SK-N-SH treated with all-trans-retinoic acid at 6 μM for 48 hours (cell line): ENCODE measurements around the gene COX19.

Experiments
- ATAC-seq: fragments of 200-7000 bp; cut with Tn5 transposase; 3 replicates; pipeline ENCODE4 v1.9.1; 2020; ENCODE audit warnings: mild to moderate bottlenecking, moderate library complexity
- CSDC2 ChIP-seq: fragments of 250-450 bp; sonication (Bioruptor Pico); IDR thresholded peaks from 2 replicates; pipeline ENCODE4 v1.5.0; 2020; ENCODE audit warnings: mild to moderate bottlenecking, moderate library complexity
- CSRNP3 ChIP-seq: fragments of 250-450 bp; sonication (Bioruptor Pico); IDR thresholded peaks from 2 replicates; pipeline ENCODE4 v1.5.1; 2021; ENCODE audit warnings: mild to moderate bottlenecking, moderate library complexity
- ESRRG ChIP-seq: fragments of 250-450 bp; sonication (Bioruptor Pico); IDR thresholded peaks from 2 replicates; pipeline ENCODE4 v1.6.1; 2021; ENCODE audit warnings: mild to moderate bottlenecking
- GLIS3 ChIP-seq: fragments of 250-450 bp; sonication (Bioruptor Pico); IDR thresholded peaks from 2 replicates; pipeline ENCODE4 v1.5.0; 2020; ENCODE audit warnings: mild to moderate bottlenecking, moderate library complexity
- ISL1 ChIP-seq: fragments of 250-450 bp; sonication (Bioruptor Pico); IDR thresholded peaks from 2 replicates; pipeline ENCODE4 v2.1.2; 2022; ENCODE audit warnings: mild to moderate bottlenecking, moderate library complexity
- OSR1 ChIP-seq: fragments of 250-450 bp; sonication (Bioruptor Pico); IDR thresholded peaks from 2 replicates; pipeline ENCODE4 v1.8.0; 2022; ENCODE audit warnings: moderate library complexity, mild to moderate bottlenecking, inconsistent platforms
- PATZ1 ChIP-seq: fragments of 250-450 bp; sonication (Bioruptor Pico); IDR thresholded peaks from 2 replicates; pipeline ENCODE4 v1.8.0; 2020; ENCODE audit warnings: mild to moderate bottlenecking, moderate library complexity, borderline replicate concordance
- POU6F1 ChIP-seq: fragments of 250-450 bp; sonication (Bioruptor Pico); IDR thresholded peaks from 2 replicates; pipeline ENCODE4 v1.8.0; 2021; ENCODE audit warnings: low read depth, mild to moderate bottlenecking, moderate library complexity, borderline replicate concordance
- PPARA ChIP-seq: fragments of 250-450 bp; sonication (Bioruptor Pico); IDR thresholded peaks from 2 replicates; pipeline ENCODE4 v1.5.0; 2020; ENCODE audit warnings: mild to moderate bottlenecking, borderline replicate concordance
- RARB ChIP-seq: fragments of 250-450 bp; sonication (Bioruptor Pico); IDR thresholded peaks from 2 replicates; pipeline ENCODE4 v1.8.0; 2021; ENCODE audit warnings: mild to moderate bottlenecking, moderate library complexity
- SNAI2 ChIP-seq: fragments of 250-450 bp; sonication (Bioruptor Pico); IDR thresholded peaks from 2 replicates; pipeline ENCODE4 v1.5.0; 2020; ENCODE audit warnings: mild to moderate bottlenecking, moderate library complexity
- TCF4 ChIP-seq: fragments of 250-450 bp; sonication (Bioruptor Pico); IDR thresholded peaks from 2 replicates; pipeline ENCODE4 v1.8.0; 2021; ENCODE audit warnings: mild to moderate bottlenecking, moderate library complexity, borderline replicate concordance
- TOX ChIP-seq: fragments of 250-450 bp; sonication (Bioruptor Pico); IDR thresholded peaks from 2 replicates; pipeline ENCODE4 v1.8.0; 2021; ENCODE audit warnings: mild to moderate bottlenecking, moderate library complexity, borderline replicate concordance
- TSHZ2 ChIP-seq: fragments of 250-450 bp; sonication (Bioruptor Pico); IDR thresholded peaks from 2 replicates; pipeline ENCODE4 v1.5.0; 2020; ENCODE audit warnings: mild to moderate bottlenecking, moderate library complexity
- ZC3H10 ChIP-seq: fragments of 250-450 bp; sonication (Bioruptor Pico); IDR thresholded peaks from 2 replicates; pipeline ENCODE4 v1.5.1; 2021; ENCODE audit warnings: mild to moderate bottlenecking, moderate library complexity
- ZFP3 ChIP-seq: fragments of 250-450 bp; sonication (Bioruptor Pico); IDR thresholded peaks from 2 replicates; pipeline ENCODE4 v1.5.0; 2020; ENCODE audit warnings: mild to moderate bottlenecking, moderate library complexity
- ZFP30 ChIP-seq: fragments of 450-650 bp; formaldehyde crosslinking; IDR thresholded peaks from 2 replicates; pipeline ENCODE4 v1.5.0; 2022; ENCODE audit warnings: mild to moderate bottlenecking, moderate library complexity
- ZNF565 ChIP-seq: fragments of 450-650 bp; formaldehyde crosslinking; conservative IDR thresholded peaks from 2 replicates; pipeline ENCODE4 v1.5.0; 2020; ENCODE audit warnings: low read depth, mild to moderate bottlenecking, moderate library complexity
- ZNF70 ChIP-seq: fragments of 450-650 bp; formaldehyde crosslinking; IDR thresholded peaks from 2 replicates; pipeline ENCODE4 v1.5.0; 2020; ENCODE audit warnings: mild to moderate bottlenecking, moderate library complexity
- ZNF8 ChIP-seq: fragments of 450-650 bp; formaldehyde crosslinking; IDR thresholded peaks from 2 replicates; pipeline ENCODE4 v1.5.0; 2020; ENCODE audit warnings: mild to moderate bottlenecking, moderate library complexity

Gene COX19

GRCh38 chr7:985915-986741 is 10.8 kb upstream of the COX19 start:
- ATAC-seq, result peak; percentile 67
- TF ChIP-seq TSHZ2 (CRISPR knock-in tag), result no peak
- TF ChIP-seq ESRRG (CRISPR knock-in tag), result no peak
- no peak for TF ChIP-seq OSR1 (CRISPR knock-in tag)
- TF ChIP-seq SNAI2 (CRISPR knock-in tag), result no peak
- TF ChIP-seq GLIS3 (CRISPR knock-in tag), result no peak
- TF ChIP-seq CSRNP3, result no peak
- no peak for TF ChIP-seq ZNF8 (CRISPR knock-in tag)
- TF ChIP-seq ZFP3, result no peak
- TF ChIP-seq RARB (CRISPR knock-in tag), result no peak
- no peak for TF ChIP-seq ZNF565 (CRISPR knock-in tag)
- TF ChIP-seq POU6F1 (CRISPR knock-in tag), result no peak
- no peak for TF ChIP-seq ISL1 (CRISPR knock-in tag)
- no peak for TF ChIP-seq TCF4 (CRISPR knock-in tag)
- TF ChIP-seq TOX (CRISPR knock-in tag), result no peak
- no peak for TF ChIP-seq PATZ1 (CRISPR knock-in tag)
- no peak for TF ChIP-seq CSDC2 (CRISPR knock-in tag)
- no peak for TF ChIP-seq ZFP30
- TF ChIP-seq PPARA (CRISPR knock-in tag), result no peak
- no peak for TF ChIP-seq ZNF70
- TF ChIP-seq ZC3H10 (CRISPR knock-in tag), result no peak

GRCh38 chr7:985127-985416 is 9.7 kb upstream of the COX19 start:
- no peak for TF ChIP-seq ZFP3
- no peak for TF ChIP-seq ESRRG (CRISPR knock-in tag)
- TF ChIP-seq TSHZ2 (CRISPR knock-in tag), result no peak
- no peak for ATAC-seq
